Fibroblast of mammary gland (primary cell): ENCODE measurements around the gene ARHGAP26.

ENCODE experiments used
- DNase-seq: peaks from one replicate; pipeline ENCODE4 v3.0.0-alpha.2; 2010; ENCODE audit warnings: low read depth
- H3K4me3 ChIP-seq: 2 replicates; pipeline ENCODE4 v1.5.1; 2011; ENCODE audit warnings: low read depth, mild to moderate bottlenecking, low read length, moderate library complexity; ENCODE audit not compliant: control insufficient read depth
- TF ChIP-seq, protein P1 (sequence below): conservative IDR thresholded peaks from 2 replicates; pipeline ENCODE4 v1.5.1; 2011; ENCODE audit warnings: low read depth, low read length, inconsistent platforms; ENCODE audit not compliant: control insufficient read depth, insufficient read depth

Gene ARHGAP26

DNA sequence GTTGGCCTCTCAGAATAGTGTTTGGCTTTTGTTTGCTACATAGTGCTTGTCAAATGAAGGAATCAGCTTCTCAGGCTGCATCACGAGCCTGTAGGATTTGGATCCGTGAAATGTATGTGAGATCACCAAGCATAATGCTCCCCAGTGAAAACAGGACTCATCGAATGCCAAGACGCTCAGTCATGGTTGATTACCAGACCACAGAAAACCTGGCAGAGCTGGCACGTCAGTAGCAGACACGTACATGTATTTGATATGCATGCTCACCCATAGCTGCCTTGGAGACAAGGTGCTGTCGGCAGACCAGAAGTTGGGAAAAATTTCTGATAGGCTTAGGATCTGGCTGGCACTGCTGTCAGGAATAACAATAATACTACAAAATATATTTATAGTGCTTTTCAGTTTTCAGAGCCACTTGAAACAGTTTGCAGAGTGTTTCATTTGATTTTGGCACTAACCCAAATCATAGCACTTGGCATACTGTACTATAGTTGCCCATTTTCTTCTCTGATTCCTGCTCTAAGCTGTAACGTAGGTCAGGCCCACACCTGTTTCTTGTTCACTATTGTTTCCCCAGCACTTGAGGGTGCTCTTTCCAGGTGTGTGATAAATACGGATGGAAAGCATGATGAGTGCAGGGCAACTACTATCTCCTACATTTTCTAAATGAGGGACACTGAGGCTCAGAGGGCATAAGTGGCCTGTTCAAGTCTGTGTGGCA, 407.2 kb downstream of the ARHGAP26 start:
- TF ChIP-seq, protein P1, sequence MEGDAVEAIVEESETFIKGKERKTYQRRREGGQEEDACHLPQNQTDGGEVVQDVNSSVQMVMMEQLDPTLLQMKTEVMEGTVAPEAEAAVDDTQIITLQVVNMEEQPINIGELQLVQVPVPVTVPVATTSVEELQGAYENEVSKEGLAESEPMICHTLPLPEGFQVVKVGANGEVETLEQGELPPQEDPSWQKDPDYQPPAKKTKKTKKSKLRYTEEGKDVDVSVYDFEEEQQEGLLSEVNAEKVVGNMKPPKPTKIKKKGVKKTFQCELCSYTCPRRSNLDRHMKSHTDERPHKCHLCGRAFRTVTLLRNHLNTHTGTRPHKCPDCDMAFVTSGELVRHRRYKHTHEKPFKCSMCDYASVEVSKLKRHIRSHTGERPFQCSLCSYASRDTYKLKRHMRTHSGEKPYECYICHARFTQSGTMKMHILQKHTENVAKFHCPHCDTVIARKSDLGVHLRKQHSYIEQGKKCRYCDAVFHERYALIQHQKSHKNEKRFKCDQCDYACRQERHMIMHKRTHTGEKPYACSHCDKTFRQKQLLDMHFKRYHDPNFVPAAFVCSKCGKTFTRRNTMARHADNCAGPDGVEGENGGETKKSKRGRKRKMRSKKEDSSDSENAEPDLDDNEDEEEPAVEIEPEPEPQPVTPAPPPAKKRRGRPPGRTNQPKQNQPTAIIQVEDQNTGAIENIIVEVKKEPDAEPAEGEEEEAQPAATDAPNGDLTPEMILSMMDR = no peak
- DNase-seq = peak; percentile 89
- H3K4me3 ChIP-seq = no peak overlapping the region

DNA sequence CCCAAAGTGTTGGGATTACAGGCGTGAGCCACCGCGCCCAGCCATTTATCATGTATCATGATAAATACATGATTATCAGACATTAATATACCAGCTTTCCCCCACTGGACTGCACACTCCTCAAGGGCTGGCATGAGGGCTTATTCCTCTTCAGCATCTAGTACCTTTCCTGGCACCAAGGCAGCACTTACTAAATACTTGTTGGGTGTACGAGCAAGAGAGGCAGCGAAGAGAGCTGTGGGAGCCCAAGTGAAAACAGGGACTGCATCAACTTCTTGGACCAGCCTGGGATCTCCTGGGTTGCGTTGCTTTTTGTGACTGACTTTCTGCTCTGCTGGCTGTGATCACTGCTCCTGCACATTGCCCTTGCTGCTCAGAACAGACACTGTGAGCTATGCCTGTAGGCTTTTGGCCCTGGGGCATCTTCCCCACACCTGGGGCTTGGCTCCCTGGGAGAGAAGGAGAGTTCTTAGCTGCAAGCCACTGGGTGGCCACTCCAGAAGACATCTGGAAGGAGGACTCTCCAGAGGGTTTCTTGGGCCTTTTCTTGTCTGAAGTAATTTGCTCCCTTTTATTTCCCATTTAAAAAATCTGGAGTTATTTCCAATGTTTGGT, 409.1 kb downstream of the ARHGAP26 start:
- TF ChIP-seq, protein P1 = no peak

DNA sequence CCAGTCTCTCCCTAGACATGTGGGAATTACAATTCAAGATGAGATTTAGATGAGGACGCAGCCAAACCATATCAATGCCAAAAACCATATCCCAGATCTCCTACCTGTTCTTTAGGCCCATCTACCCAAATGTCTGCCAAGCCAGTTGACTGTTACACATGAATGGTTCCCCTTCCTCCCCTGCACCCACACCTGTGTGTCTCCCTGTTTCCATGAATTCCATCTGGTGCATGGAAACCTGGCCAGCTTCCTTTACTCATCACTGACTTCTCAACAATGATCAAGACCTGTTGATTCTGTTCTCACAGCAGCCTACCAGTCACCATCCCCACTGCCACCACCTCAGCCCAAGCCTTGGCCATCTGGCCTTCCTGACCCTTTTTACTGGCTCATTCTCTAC, 410.6 kb downstream of the ARHGAP26 start:
- TF ChIP-seq, protein P1 = no peak
- H3K4me3 ChIP-seq = no peak overlapping the region
- DNase-seq = no peak

More for the DNA sequence above, 409.1 kb downstream of the ARHGAP26 start:
- DNase-seq = no peak
- H3K4me3 ChIP-seq = no peak overlapping the region

DNA sequence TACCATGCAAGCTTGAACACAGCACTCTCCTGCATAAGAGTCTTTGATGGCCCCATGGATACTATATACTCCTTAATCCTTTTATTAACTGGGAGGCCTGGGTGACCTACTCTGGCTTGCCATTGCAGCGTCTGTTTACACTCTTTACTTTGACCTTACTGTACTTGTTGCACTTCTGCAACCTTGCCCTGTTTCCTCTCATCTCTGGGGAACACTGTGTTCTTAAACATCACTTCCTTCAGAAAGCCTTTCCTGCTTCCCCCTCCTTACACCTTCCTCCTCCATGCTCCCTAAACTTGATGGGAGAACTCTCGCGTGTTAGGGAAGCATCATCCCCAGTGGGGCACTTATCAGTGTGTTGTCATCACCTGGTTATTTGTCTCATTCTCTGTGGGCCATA, 411.0 kb downstream of the ARHGAP26 start:
- DNase-seq = no peak
- H3K4me3 ChIP-seq = no peak overlapping the region
- TF ChIP-seq, protein P1 = no peak

DNA sequence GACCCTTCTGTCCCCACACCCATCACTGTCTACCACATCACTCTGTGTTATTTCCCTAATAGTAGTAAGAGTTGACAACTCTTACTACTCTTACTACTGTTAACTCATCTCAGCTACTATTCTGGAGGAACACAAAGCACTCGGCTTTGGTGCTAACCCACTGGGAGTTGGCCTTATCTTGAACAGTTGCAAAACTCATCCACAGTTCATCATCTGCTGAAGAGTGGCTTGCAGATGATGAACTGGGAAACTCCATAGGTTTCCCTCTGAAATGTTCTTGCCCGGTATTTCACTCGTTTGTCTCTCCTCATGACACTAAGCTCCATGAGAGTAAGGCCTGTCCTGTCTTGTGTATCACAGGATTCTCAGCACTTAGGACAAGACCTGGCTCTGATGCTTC, 411.9 kb downstream of the ARHGAP26 start:
- TF ChIP-seq, protein P1 = no peak
- DNase-seq = no peak
- no peak overlapping the region for H3K4me3 ChIP-seq

DNA sequence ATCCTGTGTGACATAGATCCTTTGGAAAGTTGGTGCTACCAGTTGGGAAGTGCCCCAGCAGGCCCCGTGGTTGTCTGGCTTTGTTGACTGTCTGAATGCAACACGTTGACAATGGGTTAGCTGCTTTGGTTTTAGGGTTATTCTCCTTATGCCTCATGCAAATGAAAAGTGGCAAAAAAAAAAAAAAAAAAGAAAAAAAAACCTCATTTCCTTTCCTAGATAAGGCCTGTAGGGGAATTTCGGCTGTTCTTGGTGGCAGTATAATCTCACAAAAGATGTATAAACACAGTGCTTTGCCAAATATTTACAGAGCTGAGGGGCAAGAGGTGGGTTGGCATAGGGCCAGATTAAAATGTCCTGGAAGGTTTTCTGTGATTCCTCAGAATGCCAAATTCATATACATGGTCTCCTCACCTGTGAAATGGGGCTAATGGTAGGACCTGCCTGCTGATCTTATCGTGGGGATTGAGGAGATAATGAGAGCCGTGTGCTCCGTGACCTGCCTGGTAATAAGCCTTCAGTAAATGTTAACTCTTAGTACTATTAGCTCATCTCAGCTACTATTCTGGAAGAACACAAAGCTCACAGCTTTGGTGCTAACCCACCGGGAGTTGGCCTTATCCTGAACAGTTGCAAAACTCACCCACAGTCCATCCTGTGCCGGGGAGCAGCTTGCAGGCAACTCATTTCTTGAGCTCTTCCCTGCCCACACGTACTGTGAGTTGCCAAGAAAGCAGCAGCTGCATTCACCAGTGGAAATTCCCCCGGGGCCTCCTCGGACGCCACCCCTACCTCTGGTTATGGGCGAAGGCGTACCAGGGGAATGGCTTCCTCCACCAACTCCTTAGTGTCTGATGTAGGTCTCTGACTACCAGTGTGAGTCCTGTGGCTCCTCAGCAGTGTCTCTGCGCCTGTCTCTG, 413.0 kb downstream of the ARHGAP26 start:
- TF ChIP-seq, protein P1 = no peak
- no peak overlapping the region for H3K4me3 ChIP-seq
- peak; percentile 66 for DNase-seq
